A549 (cell line): ENCODE results near the gene MRPL42.

Experiments used
- CHD2 ChIP-seq: fragments of 150-350 bp; IDR thresholded peaks from 2 replicates; pipeline ENCODE4 v1.6.1; 2014; ENCODE audit warnings: low read length; ENCODE audit not compliant: partially characterized antibody
- CTCF ChIP-seq: fragments of >200 bp; sonication (Bioruptor Twin); formaldehyde crosslinking; IDR thresholded peaks from 3 replicates; pipeline ENCODE4 v1.5.1; 2016
- RCOR1 ChIP-seq: fragments of 150-350 bp; IDR thresholded peaks from 2 replicates; pipeline ENCODE4 v1.6.1; 2014; ENCODE audit warnings: antibody characterized with exemption, low read length, low read depth
- RFX5 ChIP-seq: fragments of 450-650 bp; IDR thresholded peaks from 2 replicates; pipeline ENCODE4 v1.7.1; 2014; ENCODE audit warnings: antibody characterized with exemption, mild to moderate bottlenecking, moderate library complexity
- SREBF2 ChIP-seq: fragments of 450-650 bp; IDR thresholded peaks from 2 replicates; pipeline ENCODE4 v1.6.1; 2014; ENCODE audit warnings: mild to moderate bottlenecking, moderate library complexity
- USF2 ChIP-seq: fragments of 450-650 bp; IDR thresholded peaks from 2 replicates; pipeline ENCODE4 v1.6.1; 2014; ENCODE audit warnings: antibody characterized with exemption

- TF ChIP-seq CTCF, result no peak
- TF ChIP-seq RFX5, result peak; percentile 78
- no peak for TF ChIP-seq USF2
- peak; percentile 66 for TF ChIP-seq CHD2
- no peak for TF ChIP-seq RCOR1
- no peak for TF ChIP-seq SREBF2
Observed at GRCh38 chr12:93441617-93442410, 25.5 kb upstream of the MRPL42 start, which contains the start of gene UBE2N.
